Right lobe of liver (tissue), 6 donors: ENCODE measurements around the gene PHTF1. TPM values are rescaled to one million over a fixed set of nuclear protein-coding genes. Genes with fewer than 3 reads are reported as not detected.

ENCODE experiments used
- ATAC-seq, 4 donors: fragments of 200-7000 bp; cut with Tn5 transposase; one replicate each; pipeline ENCODE4 v1.9.1; 2020; ENCODE audit warnings: mild to moderate bottlenecking in 4 of 4, moderate library complexity in 4 of 4
- DNase-seq, 3 donors: peaks; one replicate each; pipeline ENCODE4 v3.0.0-alpha.2; 2020
- H3K27ac ChIP-seq, 3 donors: fragments of 200-600 bp; one replicate each; pipeline ENCODE4 v1.8.0; 2022
- H3K27me3 ChIP-seq, 2 donors: fragments of 200-600 bp; one replicate each; pipeline ENCODE4 v1.8.0; 2022
- H3K36me3 ChIP-seq, 4 donors: fragments of 200-600 bp; sonication (generic) in 1 of 4; one replicate each; pipeline versions ENCODE4 v1.5.1 to v1.8.0; 2017 to 2022; ENCODE audit warnings: control low read depth in 1 of 4
- H3K4me1 ChIP-seq, 4 donors: fragments of 200-600 bp; sonication (generic) in 1 of 4; one replicate each; pipeline versions ENCODE4 v1.5.1 to v1.8.0; 2017 to 2022; ENCODE audit warnings: control low read depth in 1 of 4
- H3K4me3 ChIP-seq, 3 donors: fragments of 200-600 bp; one replicate each; pipeline ENCODE4 v1.8.0; 2022
- H3K9me3 ChIP-seq, 4 donors: fragments of 200-600 bp; sonication (generic) in 1 of 4; one replicate each; pipeline versions ENCODE4 v1.5.1 to v1.8.0; 2017 to 2022; ENCODE audit warnings: control low read depth in 1 of 4
- CTCF ChIP-seq, 4 donors: fragments of 200-600 bp in 3 of 4; fragments of 450-650 bp in 1 of 4; IDR thresholded peaks; one replicate each; pipeline versions ENCODE4 v1.5.1 to v1.8.0; 2016 to 2022; ENCODE audit warnings: antibody characterized with exemption in 4 of 4, mild to moderate bottlenecking in 2 of 4
- POLR2A ChIP-seq: fragments of 450-650 bp; IDR thresholded peaks from one replicate; pipeline ENCODE4 v1.6.1; 2017; ENCODE audit warnings: antibody characterized with exemption, mild to moderate bottlenecking
- WGBS: methylation state at CpG from one replicate; pipeline ENCODE4 v1.1.6; 2018; ENCODE audit warnings: low coverage, low lambda C conversion rate; ENCODE audit not compliant: insufficient coverage; ENCODE audit errors: missing lambda C conversion rate; 5-methylcytosine and 5-hydroxymethylcytosine counted together
- intact Hi-C, 2 donors: fragments of 100-400 bp; cut with DNase I; formaldehyde crosslinking; loops; one replicate each; pipeline versions ENCODE4 v1.11.2 to v1.14.1; 2022
- total RNA-seq, 6 experiments: library from RNA; depleted of rRNA in 2 of 6; stranded (reverse); fragments of >200 nt in 2 of 6; fragmentation: NEBNext Ultra II Directional in 3 of 6; extraction: Animal tissue kit (Norgen Biotek cat#: 25700) in 3 of 6; gene quantifications; one replicate each; pipeline versions ENCODE4 v1.1.0 to v1.2.4, GENCODE V29; 2016 to 2023
- donor health status: DM: no; HTN: yes; CAD: no.
- donor health status: DM: no; HTN: no; CAD: no.
- donor health status: DM: no; HTN: no; CAD: no.
- donor health status: DM: no; HTN: yes; CAD: no.
- donor health status: DM: no; HTN: yes; CAD: no.

PHTF1 gene
- total RNA-seq, 6 experiments from 2014 or later: 4.7 to 8.7 (median 6.1) TPM

DNA sequence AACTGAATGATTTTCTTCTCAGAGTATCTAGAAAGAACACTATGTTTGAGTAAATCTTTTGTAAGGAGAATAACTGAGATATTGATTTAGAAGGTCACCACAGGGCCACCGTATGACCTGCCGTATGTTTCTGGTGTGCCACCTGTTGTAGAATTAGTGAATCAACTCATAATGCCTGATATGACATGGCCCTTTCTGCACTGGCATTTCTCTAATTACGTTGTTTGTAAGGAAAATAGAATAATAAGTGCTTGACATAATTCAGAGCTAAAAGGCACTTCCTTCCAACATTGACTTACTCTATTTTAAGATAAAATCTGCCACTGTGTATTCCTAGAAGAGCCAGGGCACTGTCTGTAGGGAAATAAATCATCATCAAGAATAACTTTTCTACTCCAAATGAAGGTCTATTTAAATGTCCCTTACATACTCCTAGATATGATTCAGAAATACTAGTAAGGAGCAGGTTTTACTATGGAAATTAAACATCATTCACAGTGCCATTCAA is 101.7 kb downstream of the PHTF1 start:
- no peaks in the 10 kb centered on the region for H3K27me3 ChIP-seq
- H3K9me3 ChIP-seq: no peaks in the 10 kb centered on the region
- ATAC-seq (no peak), DNase-seq (no peak)
- WGBS: 67% methylated on average over 3 of the region's 3 CpGs
- no peaks in the 10 kb centered on the region for H3K4me1 ChIP-seq
- TF ChIP-seq CTCF (IDR thresholded peaks at IDR 0.05) (no peak), POLR2A (no peak)
- H3K36me3 ChIP-seq: peaks cover 0 to 8% (median 3%) of the 10 kb centered on the region in 4 donors
- no peak overlapping the region for H3K4me3 ChIP-seq
- intact Hi-C loops: no loop called here
- H3K27ac ChIP-seq: no peak overlapping the region

GRCh38 chr1:113657126-113657525 is 102.2 kb downstream of the PHTF1 start:
- TF ChIP-seq CTCF (IDR thresholded peaks at IDR 0.05) (no peak), POLR2A (no peak)
- ATAC-seq: no peak
- 69% methylated on average over 3 of the region's 3 CpGs for WGBS
- H3K9me3 ChIP-seq: no peaks in the 10 kb centered on the region
- H3K27ac ChIP-seq: no peak overlapping the region
- intact Hi-C loops: no loop called here
- peaks cover 0 to 8% (median 3%) of the 10 kb centered on the region in 4 donors for H3K36me3 ChIP-seq
- no peaks in the 10 kb centered on the region for H3K4me1 ChIP-seq
- H3K27me3 ChIP-seq: no peaks in the 10 kb centered on the region
- no peak overlapping the region for H3K4me3 ChIP-seq
- no peak for DNase-seq

DNA sequence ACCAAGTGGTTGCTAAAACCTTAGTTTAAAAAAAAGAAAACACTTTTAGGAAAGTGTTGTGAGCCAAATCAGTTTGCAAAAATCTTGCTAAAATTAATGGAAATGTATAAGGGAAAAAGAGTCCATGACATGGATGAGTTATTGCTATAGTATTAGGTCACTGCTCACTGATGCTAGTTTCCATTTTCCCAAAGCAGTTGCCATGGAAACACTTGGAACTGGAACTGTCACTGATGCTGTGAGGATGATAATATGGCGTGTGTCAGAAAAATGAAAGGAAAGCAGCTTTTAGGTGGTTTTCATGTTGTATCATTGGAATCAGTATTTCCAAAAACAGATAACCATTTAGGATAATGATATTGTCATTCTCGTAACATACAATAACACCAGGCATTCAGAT is 104.4 kb downstream of the PHTF1 start:
- H3K27ac ChIP-seq: no peak overlapping the region
- no peaks in the 10 kb centered on the region for H3K9me3 ChIP-seq
- H3K27me3 ChIP-seq: no peaks in the 10 kb centered on the region
- WGBS: 100% methylated on average over 2 of the region's 2 CpGs
- TF ChIP-seq CTCF (IDR thresholded peaks at IDR 0.05) (no peak), POLR2A (no peak)
- no peak overlapping the region for H3K4me3 ChIP-seq
- intact Hi-C loops: no loop called here
- no peaks in the 10 kb centered on the region for H3K4me1 ChIP-seq
- peaks cover 0 to 8% (median 3%) of the 10 kb centered on the region in 4 donors for H3K36me3 ChIP-seq
- DNase-seq: no peak
- ATAC-seq: no peak

- ATAC-seq (no peak), DNase-seq (no peak)
- 95% methylated on average over 4 of the region's 5 CpGs for WGBS
- no peak overlapping the region for H3K4me3 ChIP-seq
- H3K4me1 ChIP-seq: no peaks in the 10 kb centered on the region
- TF ChIP-seq CTCF (IDR thresholded peaks at IDR 0.05) (no peak), POLR2A (no peak)
- intact Hi-C loops: no loop called here
- no peak overlapping the region for H3K27ac ChIP-seq
- H3K9me3 ChIP-seq: no peaks in the 10 kb centered on the region
- no peaks in the 10 kb centered on the region for H3K27me3 ChIP-seq
- peaks cover 0 to 8% (median under 1%) of the 10 kb centered on the region in 4 donors for H3K36me3 ChIP-seq
Observed at GRCh38 chr1:113653741-113654140, 105.5 kb downstream of the PHTF1 start.

GRCh38 chr1:113652771-113653170 is 106.5 kb downstream of the PHTF1 start:
- no peak overlapping the region for H3K4me3 ChIP-seq
- no peaks in the 10 kb centered on the region for H3K4me1 ChIP-seq
- H3K9me3 ChIP-seq: no peaks in the 10 kb centered on the region
- no peak overlapping the region for H3K27ac ChIP-seq
- no peak for DNase-seq
- no peak for TF ChIP-seq POLR2A
- H3K27me3 ChIP-seq: no peaks in the 10 kb centered on the region
- no peak for ATAC-seq
- intact Hi-C loops: no loop called here
- H3K36me3 ChIP-seq: peaks cover 0 to 8% (median 0%) of the 10 kb centered on the region in 4 donors
